Transverse colon (tissue), 4 donors: ENCODE data around the gene TMEM266.

ENCODE experiments used
- CTCF ChIP-seq, 5 experiments: fragments of 200-600 bp in 3 of 5; fragments of 450-650 bp in 2 of 5; sonication (generic) in 3 of 5; IDR thresholded peaks; 1 replicate in 2 of 5; 2 replicates in 3 of 5; pipeline ENCODE4 v1.5.1; 2016 to 2017; ENCODE audit warnings: antibody characterized with exemption in 5 of 5, inconsistent platforms in 3 of 5, mild to moderate bottlenecking in 2 of 5, moderate library complexity in 1 of 5
- POLR2AphosphoS5 ChIP-seq, 3 donors: sonication (generic); formaldehyde crosslinking; IDR thresholded peaks; one replicate each; pipeline ENCODE4 v1.6.1; 2016; ENCODE audit warnings: antibody characterized with exemption in 3 of 3

DNA sequence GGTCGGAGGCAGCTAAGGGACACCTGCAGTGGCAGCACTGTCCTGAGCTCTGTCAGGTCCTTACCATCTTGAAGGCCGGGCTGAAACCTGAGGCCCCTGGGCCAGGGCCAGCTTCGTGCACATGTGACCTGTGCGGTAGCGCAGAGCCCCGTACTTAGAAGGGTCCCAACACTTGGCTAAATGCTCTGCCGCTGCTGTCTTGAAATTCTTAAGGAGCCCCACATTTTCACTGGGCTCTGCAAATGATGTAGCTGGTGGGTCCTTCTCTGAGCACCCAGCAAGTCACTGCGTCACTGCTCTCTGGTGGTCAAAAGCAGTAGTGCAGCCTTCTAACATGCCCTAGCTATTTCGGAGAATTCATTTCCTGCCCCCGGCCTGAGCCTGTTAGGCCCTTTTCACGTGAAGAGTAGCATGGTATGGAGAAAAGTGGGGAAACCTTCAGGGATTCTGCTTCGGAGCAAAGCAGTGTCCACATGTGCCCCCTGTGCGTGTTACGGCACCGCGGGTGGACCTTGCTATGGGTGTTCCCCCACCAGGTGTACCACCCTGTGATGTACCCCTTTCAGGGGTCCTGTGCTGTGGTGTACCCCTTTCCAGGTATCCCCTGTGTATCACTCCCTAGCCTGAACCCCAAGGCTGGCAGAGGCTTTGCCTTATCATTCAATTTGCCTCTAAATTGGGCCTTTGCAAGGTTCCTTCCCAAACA lies 79.7 kb downstream of the TMEM266 start:
- TF ChIP-seq CTCF (IDR thresholded peaks at IDR 0.05) (peak; percentile 87 to 94 (median 90)), POLR2AphosphoS5 (IDR thresholded peaks at IDR 0.05) (no peak)
